Suprapubic skin (tissue), 4 donors: ENCODE data around the gene GLB1L2. TPM values are rescaled to one million over a fixed set of nuclear protein-coding genes. Genes with fewer than 3 reads are reported as not detected.

Experiments used
- DNase-seq, 2 donors: peaks; one replicate each; pipeline ENCODE4 v3.0.0-alpha.2; 2019; ENCODE audit warnings: low spot score in 2 of 2
- H3K27ac ChIP-seq: fragments of 200-600 bp; sonication (generic); one replicate; pipeline ENCODE4 v1.5.1; 2019
- H3K27me3 ChIP-seq: fragments of 200-600 bp; sonication (generic); one replicate; pipeline ENCODE4 v1.5.1; 2019
- H3K36me3 ChIP-seq: fragments of 200-600 bp; sonication (generic); one replicate; pipeline ENCODE4 v1.5.1; 2019
- H3K4me1 ChIP-seq: fragments of 200-600 bp; sonication (generic); one replicate; pipeline ENCODE4 v1.5.1; 2019
- H3K4me3 ChIP-seq: fragments of 200-600 bp; sonication (generic); one replicate; pipeline ENCODE4 v1.5.1; 2019; ENCODE audit warnings: mild to moderate bottlenecking
- H3K9me3 ChIP-seq: fragments of 200-600 bp; sonication (generic); one replicate; pipeline ENCODE4 v1.5.1; 2019
- EP300 ChIP-seq: sonication (generic); formaldehyde crosslinking; IDR thresholded peaks from one replicate; pipeline ENCODE4 v1.6.1; 2017; ENCODE audit warnings: antibody characterized with exemption
- POLR2A ChIP-seq, 2 donors: fragments of 450-650 bp; IDR thresholded peaks; one replicate each; pipeline ENCODE4 v1.6.1; 2017; ENCODE audit warnings: antibody characterized with exemption in 2 of 2, mild to moderate bottlenecking in 2 of 2, moderate library complexity in 2 of 2
- POLR2AphosphoS5 ChIP-seq, 3 donors: sonication (generic); formaldehyde crosslinking; IDR thresholded peaks; one replicate each; pipeline ENCODE4 v1.6.1; 2017; ENCODE audit warnings: antibody characterized with exemption in 3 of 3
- WGBS: methylation state at CpG from one replicate; pipeline ENCODE4 v1.1.5; 2018; 5-methylcytosine and 5-hydroxymethylcytosine counted together
- total RNA-seq, 4 donors: library from RNA; depleted of rRNA; stranded (reverse); fragments of >200 nt; gene quantifications; one replicate each; pipeline ENCODE4 v1.1.0, GENCODE V29; 2016
- TF ChIP-seq, protein P1 (sequence below), 2 donors: fragments of 200-600 bp in 1 of 2; fragments of 450-650 bp in 1 of 2; sonication (generic) in 1 of 2; IDR thresholded peaks; one replicate each; pipeline ENCODE4 v1.5.1; 2016 to 2019; ENCODE audit warnings: antibody characterized with exemption in 2 of 2, mild to moderate bottlenecking in 1 of 2, moderate library complexity in 1 of 2

GLB1L2 gene
- total RNA-seq, 4 donors from 2014 or later = 11.5 to 28.3 (median 21.8) TPM

DNA sequence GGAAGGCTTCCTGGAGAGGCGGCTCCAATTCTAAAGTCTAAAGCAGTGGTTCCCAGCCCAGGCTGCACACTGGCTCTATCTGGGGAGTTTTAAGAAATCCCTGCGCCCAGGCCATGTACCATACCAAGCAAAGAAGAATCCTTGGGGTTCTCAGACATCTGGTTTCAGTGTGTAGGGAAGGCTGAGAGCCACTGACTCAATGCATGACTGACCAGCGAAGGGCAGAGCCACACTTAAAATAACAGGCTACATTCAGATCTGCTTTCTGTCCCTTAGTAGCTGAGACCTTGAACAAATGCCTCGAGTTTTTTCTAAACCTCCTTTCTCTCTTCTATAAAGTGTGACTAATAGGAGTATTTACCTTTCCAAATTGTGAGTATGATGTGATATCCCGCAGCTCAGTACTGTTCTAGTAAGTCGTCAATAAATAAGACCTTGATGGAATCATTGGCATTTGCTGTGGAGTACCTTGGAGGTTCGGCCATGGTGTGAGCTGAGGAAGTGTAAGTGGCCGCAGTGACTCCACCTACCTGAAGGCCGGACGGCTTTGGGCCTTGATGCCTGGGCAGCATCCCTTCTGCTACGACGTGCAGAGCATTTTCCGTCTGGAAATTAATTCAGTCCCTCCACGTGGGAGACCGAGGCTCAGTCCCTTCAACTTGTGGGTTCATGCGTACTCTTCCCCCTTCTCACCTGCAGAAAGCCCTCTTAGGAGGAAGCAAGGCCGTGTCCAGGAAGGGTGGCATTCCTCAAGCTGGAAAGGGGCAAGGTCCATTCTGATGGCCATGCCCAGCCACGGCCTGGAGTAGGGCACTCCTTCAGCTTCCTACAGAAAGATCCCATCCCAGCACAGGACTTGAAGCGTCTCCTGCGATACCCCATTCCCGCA lies 25.1 kb downstream of the GLB1L2 start:
- 92% methylated on average over 19 of the region's 21 CpGs for WGBS
- no peak overlapping the region for H3K4me3 ChIP-seq
- H3K27me3 ChIP-seq = no peaks in the 10 kb centered on the region
- no peaks in the 10 kb centered on the region for H3K9me3 ChIP-seq
- no peak overlapping the region for H3K27ac ChIP-seq
- DNase-seq = peak; percentile 40 to 64
- TF ChIP-seq, protein P1, sequence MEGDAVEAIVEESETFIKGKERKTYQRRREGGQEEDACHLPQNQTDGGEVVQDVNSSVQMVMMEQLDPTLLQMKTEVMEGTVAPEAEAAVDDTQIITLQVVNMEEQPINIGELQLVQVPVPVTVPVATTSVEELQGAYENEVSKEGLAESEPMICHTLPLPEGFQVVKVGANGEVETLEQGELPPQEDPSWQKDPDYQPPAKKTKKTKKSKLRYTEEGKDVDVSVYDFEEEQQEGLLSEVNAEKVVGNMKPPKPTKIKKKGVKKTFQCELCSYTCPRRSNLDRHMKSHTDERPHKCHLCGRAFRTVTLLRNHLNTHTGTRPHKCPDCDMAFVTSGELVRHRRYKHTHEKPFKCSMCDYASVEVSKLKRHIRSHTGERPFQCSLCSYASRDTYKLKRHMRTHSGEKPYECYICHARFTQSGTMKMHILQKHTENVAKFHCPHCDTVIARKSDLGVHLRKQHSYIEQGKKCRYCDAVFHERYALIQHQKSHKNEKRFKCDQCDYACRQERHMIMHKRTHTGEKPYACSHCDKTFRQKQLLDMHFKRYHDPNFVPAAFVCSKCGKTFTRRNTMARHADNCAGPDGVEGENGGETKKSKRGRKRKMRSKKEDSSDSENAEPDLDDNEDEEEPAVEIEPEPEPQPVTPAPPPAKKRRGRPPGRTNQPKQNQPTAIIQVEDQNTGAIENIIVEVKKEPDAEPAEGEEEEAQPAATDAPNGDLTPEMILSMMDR (IDR thresholded peaks at IDR 0.05) = no peak
- TF ChIP-seq POLR2AphosphoS5 (IDR thresholded peaks at IDR 0.05) = no peak
- TF ChIP-seq EP300 = no peak
- TF ChIP-seq POLR2A (IDR thresholded peaks at IDR 0.05) = no peak
- H3K4me1 ChIP-seq = no peaks in the 10 kb centered on the region
- H3K36me3 ChIP-seq = no peaks in the 10 kb centered on the region

DNA sequence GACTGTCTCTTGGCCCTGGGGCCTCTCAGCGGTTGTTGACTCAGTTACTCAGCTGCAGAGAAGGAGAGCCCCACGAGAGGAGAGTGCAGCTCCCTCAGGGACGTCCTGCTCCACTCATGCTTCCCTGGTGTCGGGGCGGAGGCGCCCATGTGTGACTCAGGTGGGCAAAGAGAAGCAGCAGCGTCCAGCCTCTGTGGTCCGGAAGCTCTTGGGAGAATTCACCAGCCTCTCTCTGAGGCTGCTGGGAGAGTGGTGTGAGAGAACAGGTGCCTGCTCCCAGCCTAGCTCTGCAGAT lies 25.7 kb downstream of the GLB1L2 start:
- H3K27ac ChIP-seq = no peak overlapping the region
- H3K36me3 ChIP-seq = no peaks in the 10 kb centered on the region
- 82% methylated on average over 8 of the region's 8 CpGs for WGBS
- H3K4me1 ChIP-seq = no peaks in the 10 kb centered on the region
- TF ChIP-seq POLR2A (IDR thresholded peaks at IDR 0.05) (no peak), POLR2AphosphoS5 (IDR thresholded peaks at IDR 0.05) (no peak), EP300 (no peak)
- TF ChIP-seq, protein P1 (IDR thresholded peaks at IDR 0.05) = no peak
- H3K9me3 ChIP-seq = no peaks in the 10 kb centered on the region
- peak in 1 of 2 donors; percentile 68 for DNase-seq
- no peak overlapping the region for H3K4me3 ChIP-seq
- no peaks in the 10 kb centered on the region for H3K27me3 ChIP-seq

DNA sequence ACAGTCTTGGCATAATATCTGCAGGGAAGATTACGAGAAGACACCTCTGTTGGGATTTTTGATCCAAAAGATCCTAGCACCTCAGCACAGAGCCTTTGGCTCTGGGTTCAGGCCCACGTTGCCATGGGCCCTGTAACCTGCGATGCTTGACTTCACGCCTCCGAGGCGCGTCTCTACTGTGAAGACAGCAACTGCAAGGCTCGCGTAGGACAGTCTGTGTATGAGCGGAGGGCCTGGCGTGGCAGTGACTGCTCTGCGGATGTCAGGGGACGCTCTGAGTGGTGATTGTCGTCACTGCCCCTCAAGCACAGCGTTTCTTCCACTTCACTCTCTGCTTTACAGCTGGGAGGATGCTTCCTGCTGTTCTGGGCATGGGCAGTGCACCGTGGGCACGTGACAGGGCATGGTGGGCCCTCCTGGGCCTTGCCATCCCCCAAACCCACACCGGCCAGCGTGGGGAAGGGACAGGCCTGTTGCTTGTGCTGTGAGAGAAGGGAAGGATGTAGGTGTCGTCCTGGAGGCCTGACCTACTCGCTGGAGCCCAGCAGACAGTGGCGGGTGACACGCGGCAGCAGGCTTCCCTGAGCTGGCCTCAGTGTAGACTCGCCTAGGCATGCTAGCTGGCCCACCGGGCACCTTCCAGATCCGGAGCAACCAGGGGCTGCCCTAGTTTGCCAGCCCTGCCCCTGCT lies 26.5 kb downstream of the GLB1L2 start:
- TF ChIP-seq POLR2A (IDR thresholded peaks at IDR 0.05) = no peak
- TF ChIP-seq, protein P1 (IDR thresholded peaks at IDR 0.05) = no peak
- no peak for TF ChIP-seq EP300
- no peak for TF ChIP-seq POLR2AphosphoS5 (IDR thresholded peaks at IDR 0.05)
- Histone ChIP-seq H3K4me3 (no peak overlapping the region), H3K27me3 (no peaks in the 10 kb centered on the region), H3K4me1 (no peaks in the 10 kb centered on the region), H3K9me3 (no peaks in the 10 kb centered on the region), H3K27ac (no peak overlapping the region), H3K36me3 (no peaks in the 10 kb centered on the region)
- 87% methylated on average over 16 of the region's 27 CpGs for WGBS
- peak; percentile 44 to 49 for DNase-seq

DNA sequence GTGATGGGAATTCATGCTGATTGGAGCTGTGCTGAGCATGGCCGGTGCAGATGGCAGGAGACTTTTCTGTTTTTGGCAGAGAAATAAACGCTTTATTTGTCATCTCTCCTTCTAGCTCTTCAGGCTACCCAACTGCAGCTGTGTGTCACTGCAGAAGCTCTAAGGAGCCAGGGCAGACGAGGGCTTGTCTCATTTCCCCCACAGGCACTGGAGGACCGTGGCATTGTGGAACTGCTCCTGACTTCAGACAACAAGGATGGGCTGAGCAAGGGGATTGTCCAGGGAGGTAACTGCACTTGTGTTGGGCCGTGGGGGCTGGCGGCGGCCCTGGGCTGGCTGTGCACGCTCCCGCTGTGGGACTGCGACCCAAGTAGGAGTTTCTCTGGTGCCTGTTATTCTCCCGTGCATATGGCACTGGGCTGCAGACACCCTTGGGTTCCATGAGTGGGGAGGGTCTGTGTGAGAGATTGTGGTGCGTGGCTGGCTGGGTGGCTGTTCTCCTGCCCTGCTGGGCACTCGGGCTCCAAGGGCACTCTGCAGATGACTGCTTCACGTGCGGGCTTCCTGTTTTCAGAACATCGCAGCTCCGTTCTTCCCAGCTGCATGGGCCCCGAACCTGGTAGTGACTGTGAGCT lies 27.2 kb downstream of the GLB1L2 start:
- H3K27me3 ChIP-seq = no peaks in the 10 kb centered on the region
- WGBS = 93% methylated on average over 15 of the region's 18 CpGs

More for the DNA sequence above, 27.2 kb downstream of the GLB1L2 start:
- DNase-seq = peak; percentile 30 to 54
- Histone ChIP-seq H3K27ac (no peak overlapping the region), H3K9me3 (no peaks in the 10 kb centered on the region), H3K4me1 (no peaks in the 10 kb centered on the region), H3K4me3 (no peak overlapping the region), H3K36me3 (no peaks in the 10 kb centered on the region)
- TF ChIP-seq POLR2A (IDR thresholded peaks at IDR 0.05) = no peak
- TF ChIP-seq POLR2AphosphoS5 (IDR thresholded peaks at IDR 0.05) = no peak
- TF ChIP-seq, protein P1 (IDR thresholded peaks at IDR 0.05) = no peak
- no peak for TF ChIP-seq EP300
